HG03558 (cell line): ENCODE results near the gene AKAP6.

Experiments used
- ATAC-seq: cut with Tn5 transposase; IDR thresholded peaks from one replicate; pipeline ENCODE4 v1.9.1; 2021; ENCODE audit warnings: moderate number of reproducible peaks; ENCODE audit not compliant: unreplicated experiment; ENCODE audit errors: extremely low read depth

The AKAP6 gene

GRCh38 chr14:32713856-32714255 is 384.8 kb downstream of the AKAP6 start:
- ATAC-seq = no peak

- no peak for ATAC-seq
Measured at GRCh38 chr14:32719601-32720000, 390.5 kb downstream of the AKAP6 start.

GRCh38 chr14:32720927-32721326 is 391.8 kb downstream of the AKAP6 start:
- no peak for ATAC-seq

- ATAC-seq = no peak
Measured at GRCh38 chr14:32722631-32723183, 393.6 kb downstream of the AKAP6 start.

- no peak for ATAC-seq
Measured at GRCh38 chr14:32724867-32725471, 395.9 kb downstream of the AKAP6 start.

GRCh38 chr14:32726516-32726915 is 397.4 kb downstream of the AKAP6 start:
- ATAC-seq = no peak

- ATAC-seq = no peak
Measured at GRCh38 chr14:32727832-32728231, 398.7 kb downstream of the AKAP6 start.

- no peak for ATAC-seq
Measured at GRCh38 chr14:32728526-32728925, 399.4 kb downstream of the AKAP6 start.

- ATAC-seq = no peak
Measured at GRCh38 chr14:32728976-32729375, 399.9 kb downstream of the AKAP6 start.

GRCh38 chr14:32731249-32731648 is 402.2 kb downstream of the AKAP6 start:
- ATAC-seq = no peak

- ATAC-seq = no peak
Measured at GRCh38 chr14:32733015-32733414, 403.9 kb downstream of the AKAP6 start.

- ATAC-seq = no peak
Measured at GRCh38 chr14:32734261-32734660, 405.2 kb downstream of the AKAP6 start.

- no peak for ATAC-seq
Measured at GRCh38 chr14:32737621-32738020, 408.5 kb downstream of the AKAP6 start.

GRCh38 chr14:32738206-32738871 is 409.2 kb downstream of the AKAP6 start:
- ATAC-seq = no peak

GRCh38 chr14:32744811-32745445 is 415.8 kb downstream of the AKAP6 start:
- no peak for ATAC-seq

- no peak for ATAC-seq
Measured at GRCh38 chr14:32754209-32754608, 425.1 kb downstream of the AKAP6 start.

GRCh38 chr14:32756173-32756572 is 427.1 kb downstream of the AKAP6 start:
- no peak for ATAC-seq

GRCh38 chr14:32756775-32757174 is 427.7 kb downstream of the AKAP6 start:
- ATAC-seq = no peak

- ATAC-seq = no peak
Measured at GRCh38 chr14:32757568-32757967, 428.5 kb downstream of the AKAP6 start.

GRCh38 chr14:32761381-32761968 is 432.4 kb downstream of the AKAP6 start:
- no peak for ATAC-seq

- ATAC-seq = no peak
Measured at GRCh38 chr14:32762886-32763285, 433.8 kb downstream of the AKAP6 start.
